ENCODE measurements around the gene ARSG.

The ARSG gene

DNA sequence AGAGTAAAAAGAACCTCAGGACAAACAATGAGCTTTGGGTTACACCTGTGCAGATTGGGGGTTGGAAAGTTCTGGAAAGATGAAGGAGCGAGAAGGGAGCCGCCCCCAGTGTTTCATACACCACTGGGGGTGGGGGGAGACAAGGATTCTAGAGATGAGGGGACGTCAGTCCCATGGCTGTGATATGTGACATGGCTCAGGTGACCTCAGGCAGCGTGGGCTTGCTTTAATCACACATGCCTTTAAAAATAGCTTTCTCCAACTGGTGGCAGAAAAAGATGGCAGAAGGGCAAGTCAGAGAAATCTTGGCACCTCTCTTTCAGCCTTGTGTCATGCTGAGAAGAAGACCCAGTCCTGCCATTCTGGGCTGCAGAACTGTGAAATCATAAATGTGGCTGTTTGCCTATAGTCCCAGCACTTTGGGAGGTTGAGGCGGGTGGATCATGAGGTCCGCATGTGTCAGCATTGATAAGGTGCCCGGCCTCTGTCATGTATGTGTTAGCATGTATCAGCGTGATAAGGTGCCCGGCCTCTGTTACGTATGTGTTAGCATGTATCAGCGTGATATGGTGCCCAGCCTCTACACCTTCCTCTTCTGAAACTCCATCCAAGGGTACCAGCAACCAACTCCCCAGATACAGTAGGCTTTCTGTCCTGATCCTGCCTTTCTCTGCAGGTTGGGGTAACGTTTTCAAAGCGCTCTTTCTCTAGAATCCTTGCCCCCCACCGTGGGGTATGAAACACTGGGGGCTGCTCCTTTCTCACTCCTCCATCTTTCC, 141.0 kb downstream of the ARSG start:
- DNase-seq: no peak

GRCh38 chr17:68433211-68433610, 141.9 kb downstream of the ARSG start:
- DNase-seq: no peak

- DNase-seq: no peak
Observed at GRCh38 chr17:68433911-68434508, 142.7 kb downstream of the ARSG start.

- no peak for DNase-seq
Observed at GRCh38 chr17:68435361-68435760, 144.1 kb downstream of the ARSG start.

DNA sequence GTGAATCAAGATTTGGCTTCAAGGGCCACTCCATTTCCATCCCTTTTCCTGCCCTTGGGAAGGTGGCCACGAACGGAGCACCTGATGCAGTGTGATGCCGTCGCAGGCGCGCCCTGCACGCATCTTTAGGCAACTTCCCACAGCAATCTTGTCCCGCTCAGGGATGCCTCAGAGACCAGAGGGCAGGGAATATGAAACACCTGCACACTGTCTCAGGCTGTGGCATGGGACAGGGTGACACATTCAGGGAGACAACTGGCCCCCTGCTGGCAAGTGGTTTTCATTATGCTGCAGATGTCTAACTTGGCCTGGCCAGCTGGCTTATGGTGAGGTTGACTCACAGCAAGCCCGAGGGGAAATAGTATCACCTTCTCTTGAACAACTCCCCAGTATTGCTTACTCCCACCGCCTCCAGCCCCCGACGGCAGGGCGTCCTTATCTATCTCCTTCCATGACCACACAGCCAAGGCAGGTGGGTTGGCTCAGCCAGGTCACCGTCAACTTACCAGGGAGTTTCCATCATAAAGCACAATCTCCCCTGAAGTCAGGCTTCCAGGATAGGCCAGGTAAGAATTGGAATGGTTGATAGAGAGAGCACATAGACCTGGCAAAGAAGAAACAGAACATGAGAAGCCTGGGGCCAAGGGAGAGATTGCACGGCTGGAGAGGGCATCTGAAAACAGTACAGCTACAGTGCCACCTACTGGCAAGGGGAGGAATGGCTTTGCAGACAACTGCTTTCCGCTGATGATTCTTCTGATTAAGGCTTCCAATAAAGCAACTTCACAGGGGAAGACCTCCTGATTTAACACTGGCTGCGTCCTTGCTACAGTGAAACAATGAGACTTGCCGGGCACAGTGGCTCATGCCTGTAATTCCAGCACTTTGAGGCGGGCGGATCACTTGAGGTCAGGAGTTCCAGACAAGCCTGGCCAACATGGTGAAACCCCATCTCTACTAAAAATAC, 144.9 kb downstream of the ARSG start:
- DNase-seq: peak; percentile 54

DNA sequence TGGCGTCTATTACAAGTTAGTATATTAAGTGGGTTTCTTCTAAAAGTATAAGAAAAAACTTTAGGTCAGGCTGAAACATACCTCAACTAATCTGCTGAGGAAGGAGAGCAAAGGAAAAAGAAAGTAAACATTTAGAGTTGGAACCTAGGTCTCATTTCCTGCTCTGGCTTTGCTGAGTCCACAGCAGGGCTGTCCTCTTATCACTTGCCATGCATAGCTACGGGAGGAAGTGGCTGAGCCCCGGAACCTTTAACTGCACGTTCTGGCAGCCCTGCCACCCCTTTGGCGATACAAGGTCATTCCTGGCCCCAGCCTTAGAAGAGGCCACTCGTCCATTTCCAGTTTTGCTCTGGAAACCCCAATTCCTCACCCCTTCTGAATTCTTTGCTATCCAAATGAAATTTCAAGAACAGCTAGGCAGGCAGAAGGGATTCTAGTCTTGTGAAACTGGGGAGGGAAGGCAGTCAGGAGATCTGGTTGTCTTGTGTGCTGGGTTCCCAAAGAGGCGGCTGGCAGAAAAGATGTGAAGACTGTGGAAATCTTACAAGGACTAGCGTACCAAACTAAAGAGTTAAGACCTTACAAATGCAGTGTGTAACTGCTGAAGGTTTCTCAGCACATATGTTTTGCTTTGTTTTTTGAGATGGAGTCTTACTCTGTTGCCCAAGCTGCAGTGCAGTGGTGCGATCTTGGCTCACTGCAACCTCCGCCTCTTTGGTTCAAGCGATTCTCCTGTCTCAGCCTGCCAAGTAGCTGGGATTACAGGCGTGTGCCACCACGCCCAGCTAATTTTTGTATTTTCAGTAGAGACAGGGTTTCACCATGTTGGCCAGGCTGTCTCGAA, 146.9 kb downstream of the ARSG start:
- DNase-seq: no peak

- DNase-seq: no peak
Observed at GRCh38 chr17:68439656-68440290, 148.5 kb downstream of the ARSG start.

DNA sequence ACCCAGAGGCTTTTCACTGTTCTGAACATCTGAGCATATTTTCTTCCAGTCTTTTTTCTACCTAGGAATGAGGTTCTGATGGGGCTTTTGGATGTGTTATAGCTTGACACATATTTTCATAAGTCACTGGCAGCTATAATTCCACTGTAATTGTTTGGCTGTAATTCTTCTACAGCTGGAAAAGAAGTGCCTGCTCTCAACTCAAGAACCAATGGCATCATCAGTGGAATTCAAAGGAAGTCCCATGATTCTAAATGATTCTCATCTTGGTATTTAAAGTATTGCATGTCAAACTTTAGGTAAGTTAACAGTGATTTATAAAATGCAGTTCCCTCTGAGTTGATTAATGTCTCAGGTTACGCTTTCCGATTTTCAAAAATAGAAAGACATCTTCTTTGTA, 149.2 kb downstream of the ARSG start:
- DNase-seq: no peak

GRCh38 chr17:68441070-68441770, 149.9 kb downstream of the ARSG start:
- no peak for DNase-seq

DNA sequence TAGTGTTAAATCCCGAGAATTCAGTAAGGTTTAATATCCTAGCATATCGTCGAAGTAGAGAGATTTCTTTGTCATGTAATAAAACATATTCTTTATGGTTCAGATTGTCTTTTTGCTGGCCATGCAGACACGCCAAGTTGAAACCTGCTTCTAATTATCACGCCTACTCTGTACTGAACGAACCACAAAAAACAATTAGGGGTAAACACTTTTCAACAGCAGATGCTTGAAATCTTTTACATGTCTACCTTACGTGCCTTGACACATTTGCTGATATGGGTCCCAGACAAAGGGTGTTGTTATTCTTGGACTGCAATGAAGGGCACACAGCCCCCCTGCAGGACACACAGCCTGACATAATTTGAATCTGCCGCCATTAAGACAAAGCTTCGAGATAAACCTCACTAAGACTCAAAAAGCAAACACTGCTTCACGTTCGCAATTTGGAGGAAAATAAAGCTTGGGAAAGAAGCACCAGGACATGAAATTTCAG, 152.7 kb downstream of the ARSG start:
- DNase-seq: no peak

- no peak for DNase-seq
Observed at GRCh38 chr17:68445671-68446070, 154.4 kb downstream of the ARSG start.

DNA sequence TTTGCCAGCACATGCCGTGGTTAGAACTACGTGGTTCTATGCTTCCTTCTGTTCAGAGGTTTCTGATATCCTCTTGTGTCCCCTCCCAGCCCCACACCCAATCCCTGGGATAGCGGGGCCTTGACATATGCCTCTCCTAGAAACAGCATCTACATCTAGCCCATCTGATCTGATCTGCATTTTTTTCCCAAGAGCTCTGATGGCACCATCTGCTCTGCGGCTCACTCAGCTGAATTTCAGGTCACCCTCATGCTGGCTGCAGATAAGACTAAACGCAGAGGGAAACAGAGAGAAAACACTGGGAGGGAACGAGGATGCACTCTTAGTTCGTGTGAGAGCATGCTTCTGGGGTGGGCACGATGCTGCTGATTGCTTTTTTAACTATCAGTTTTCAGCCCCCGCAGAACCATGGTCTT, 155.3 kb downstream of the ARSG start:
- DNase-seq: no peak

DNA sequence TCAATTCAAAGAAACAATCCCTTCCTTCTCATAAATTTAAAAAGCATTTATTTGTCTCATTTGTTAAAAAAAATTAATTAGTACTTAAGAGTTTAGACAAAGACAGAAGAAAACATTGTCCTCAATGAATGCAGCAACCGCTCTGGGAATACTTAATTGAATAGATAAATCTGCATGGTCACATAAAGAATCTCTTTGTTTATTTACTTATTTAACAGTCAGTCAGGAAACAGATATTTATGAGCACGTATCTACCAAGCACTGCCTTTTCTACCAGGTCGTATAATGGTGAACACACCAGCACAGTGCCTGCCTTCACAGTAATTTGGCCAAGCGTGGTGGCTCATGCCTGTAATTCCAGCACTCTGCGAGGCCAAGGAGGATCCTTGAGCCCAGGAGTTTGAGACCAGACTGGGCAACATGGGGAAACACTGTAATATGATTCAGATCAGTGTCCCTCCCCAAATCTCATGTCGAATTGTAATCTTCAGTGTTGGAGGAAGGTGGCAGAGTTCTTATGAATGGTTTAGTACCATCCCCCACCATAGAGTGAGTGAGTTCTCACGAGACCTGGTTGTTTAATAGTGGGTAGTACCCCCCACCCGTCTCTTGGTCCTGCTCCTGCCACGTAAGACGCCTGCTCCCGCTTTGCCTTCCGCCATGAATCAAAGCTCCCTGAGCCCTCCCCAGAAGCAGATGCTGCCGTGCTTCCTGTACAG, 157.9 kb downstream of the ARSG start:
- no peak for DNase-seq

- no peak for DNase-seq
Observed at GRCh38 chr17:68450391-68450790, 159.1 kb downstream of the ARSG start.

- DNase-seq: no peak
Observed at GRCh38 chr17:68450801-68451200, 159.5 kb downstream of the ARSG start.

DNA sequence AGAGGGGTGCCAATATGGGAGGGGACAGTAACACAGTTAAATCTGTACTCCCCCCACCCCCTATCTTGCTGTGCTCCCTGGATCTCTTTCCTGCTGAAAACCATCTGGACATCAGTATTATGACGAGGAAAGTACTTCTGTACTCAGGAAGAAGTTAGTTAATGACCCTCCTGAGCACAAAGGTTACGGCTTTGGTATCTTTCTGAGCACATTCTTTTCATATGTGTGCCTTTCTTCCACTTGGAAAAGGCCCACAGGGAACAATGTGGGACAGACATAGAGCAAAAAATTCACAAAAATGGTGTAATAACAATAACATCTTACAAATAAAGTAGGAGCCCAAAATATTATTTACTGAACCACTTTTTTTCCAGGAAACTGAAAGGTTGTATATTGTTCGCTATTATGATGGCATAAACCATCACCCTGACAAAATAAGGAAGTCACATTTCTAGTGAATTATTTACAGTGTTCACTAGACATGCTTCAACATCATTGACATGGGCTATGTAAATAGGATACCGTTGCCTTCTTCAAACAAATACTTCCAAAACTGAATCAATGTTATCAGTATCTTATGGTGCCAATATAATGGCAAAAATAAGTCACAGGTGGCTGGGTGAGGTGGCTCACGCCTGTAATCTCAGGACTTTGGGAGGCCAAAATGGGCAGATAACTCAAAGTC, 160.5 kb downstream of the ARSG start:
- DNase-seq: no peak

DNA sequence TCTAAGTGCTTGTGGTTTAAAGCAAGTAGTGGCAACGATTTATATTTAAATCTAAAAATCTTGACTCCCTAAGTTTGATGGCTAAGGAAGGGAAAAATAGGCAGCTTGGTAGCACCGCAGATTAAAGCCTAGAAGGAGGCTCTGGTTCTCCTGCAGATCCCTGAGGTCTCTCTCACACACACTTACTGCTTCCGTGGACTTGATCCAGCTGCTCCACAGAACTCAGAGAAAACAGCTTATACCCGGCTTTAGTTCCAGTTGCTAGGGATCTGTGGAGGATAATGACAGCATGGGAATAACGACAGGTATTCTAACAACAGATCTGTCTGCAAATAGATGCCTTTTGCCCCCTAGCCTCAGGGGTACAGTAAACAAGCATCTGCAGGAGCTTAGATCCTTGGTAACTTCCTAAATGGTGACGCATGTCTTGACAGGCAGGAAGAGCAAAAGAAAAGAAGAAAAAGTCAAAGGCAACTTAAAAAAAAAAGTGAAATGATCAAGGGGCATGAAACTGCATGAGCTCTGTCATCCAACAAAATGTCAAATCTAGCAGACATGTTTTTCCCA, 161.5 kb downstream of the ARSG start:
- DNase-seq: no peak

DNA sequence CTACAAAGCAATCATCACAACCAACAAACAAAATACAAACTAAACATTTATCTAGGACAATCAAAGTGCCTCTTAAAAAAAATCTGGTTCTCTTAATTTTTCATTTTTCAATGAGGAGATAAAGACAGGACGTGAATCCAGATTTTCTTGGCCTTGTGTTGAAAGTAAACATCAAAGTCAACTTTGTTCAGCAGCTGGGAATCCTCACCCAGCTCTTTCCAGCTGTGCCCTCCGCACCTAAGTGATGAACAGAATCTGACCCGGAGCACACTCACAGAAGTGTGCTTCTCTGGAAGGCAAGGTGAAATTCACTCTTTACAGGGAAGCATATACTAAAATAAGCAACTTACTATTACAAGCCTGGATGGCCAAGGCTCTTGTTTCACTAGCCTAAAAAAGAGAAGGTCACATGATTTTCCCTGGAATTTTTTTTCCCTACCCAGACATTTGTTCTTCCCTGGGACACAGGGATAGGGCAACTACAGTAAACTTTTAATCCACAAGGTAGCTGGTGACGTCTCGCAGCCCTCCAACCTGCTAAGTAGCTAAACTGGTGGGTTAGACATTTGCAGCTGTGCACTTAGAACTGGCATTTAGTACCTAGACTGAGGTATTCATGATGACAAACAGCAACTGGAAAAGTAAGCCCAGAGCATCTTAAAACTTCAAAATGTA, 162.8 kb downstream of the ARSG start:
- no peak for DNase-seq

- DNase-seq: no peak
Observed at GRCh38 chr17:68455901-68456338, 164.6 kb downstream of the ARSG start.
